ENCODE measurements around the gene KRT78. TPM values are rescaled to one million over a fixed set of nuclear protein-coding genes. Genes with fewer than 3 reads are reported as not detected.
"Not testable (repeated sequence)": the region's sequence is repeated elsewhere in the genome, so short reads cannot be mapped to it uniquely, and the experiment has no call there.

The KRT78 gene
- total and polyA plus RNA-seq, 8 donors, result 0.73 to 98.0 (median 0.76) TPM; not detected in 5

DNA sequence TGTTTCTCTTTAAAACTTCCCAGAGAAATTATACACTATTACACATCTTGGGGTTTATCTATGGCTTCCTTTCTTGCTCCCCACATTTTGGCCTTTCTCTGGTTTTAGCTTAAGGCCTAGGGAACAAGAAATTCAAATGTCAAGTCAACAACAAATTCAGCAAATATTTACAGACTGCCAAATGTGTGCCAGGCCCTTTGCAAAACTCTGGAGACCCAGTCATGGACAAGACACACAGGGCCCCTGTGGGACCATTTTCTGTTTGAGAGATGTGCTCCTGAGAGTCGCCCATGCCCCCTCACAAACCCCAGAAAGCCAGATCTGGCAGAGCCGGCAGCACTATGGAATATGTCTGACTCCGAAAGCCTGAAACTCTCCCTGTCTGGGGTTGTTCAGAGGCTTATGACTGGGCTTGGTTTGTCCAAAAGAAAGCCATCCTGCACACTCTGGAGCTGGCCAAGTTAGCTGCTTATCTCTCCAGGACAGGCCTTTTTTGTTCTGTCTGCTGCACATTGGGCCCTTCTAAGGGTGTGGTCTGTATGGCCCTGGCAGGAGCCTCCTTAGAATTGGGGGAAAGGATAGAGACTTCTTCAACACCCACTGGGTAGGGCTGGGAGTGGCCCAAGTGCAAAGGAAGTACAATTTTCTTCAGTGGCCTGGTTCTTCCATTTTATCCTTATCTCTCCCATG is 51.8 kb downstream of the KRT78 start:
- peaks cover 0 to 18% (median 0%) of the 10 kb centered on the region in 3 donors for H3K27me3 ChIP-seq
- WGBS, 5 donors, result 75 to 88% (median 87%) methylated on average over 2 to 3 of the region's 3 CpGs
- TF ChIP-seq EP300 (IDR thresholded peaks at IDR 0.05) (no peak), POLR2AphosphoS5 (IDR thresholded peaks at IDR 0.05) (no peak), POLR2A (IDR thresholded peaks at IDR 0.05) (no peak)
- TF ChIP-seq, protein P1, sequence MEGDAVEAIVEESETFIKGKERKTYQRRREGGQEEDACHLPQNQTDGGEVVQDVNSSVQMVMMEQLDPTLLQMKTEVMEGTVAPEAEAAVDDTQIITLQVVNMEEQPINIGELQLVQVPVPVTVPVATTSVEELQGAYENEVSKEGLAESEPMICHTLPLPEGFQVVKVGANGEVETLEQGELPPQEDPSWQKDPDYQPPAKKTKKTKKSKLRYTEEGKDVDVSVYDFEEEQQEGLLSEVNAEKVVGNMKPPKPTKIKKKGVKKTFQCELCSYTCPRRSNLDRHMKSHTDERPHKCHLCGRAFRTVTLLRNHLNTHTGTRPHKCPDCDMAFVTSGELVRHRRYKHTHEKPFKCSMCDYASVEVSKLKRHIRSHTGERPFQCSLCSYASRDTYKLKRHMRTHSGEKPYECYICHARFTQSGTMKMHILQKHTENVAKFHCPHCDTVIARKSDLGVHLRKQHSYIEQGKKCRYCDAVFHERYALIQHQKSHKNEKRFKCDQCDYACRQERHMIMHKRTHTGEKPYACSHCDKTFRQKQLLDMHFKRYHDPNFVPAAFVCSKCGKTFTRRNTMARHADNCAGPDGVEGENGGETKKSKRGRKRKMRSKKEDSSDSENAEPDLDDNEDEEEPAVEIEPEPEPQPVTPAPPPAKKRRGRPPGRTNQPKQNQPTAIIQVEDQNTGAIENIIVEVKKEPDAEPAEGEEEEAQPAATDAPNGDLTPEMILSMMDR (IDR thresholded peaks at IDR 0.05), result no peak
- H3K4me3 ChIP-seq, result no peak overlapping the region
- no peak overlapping the region for H3K27ac ChIP-seq
- DNase-seq, result no peak
- no peaks in the 10 kb centered on the region for H3K9me3 ChIP-seq
- peaks cover 6 to 13% (median 10%) of the 10 kb centered on the region in 4 donors for H3K4me1 ChIP-seq
- no peaks in the 10 kb centered on the region for H3K36me3 ChIP-seq
- intact Hi-C loops (cut with DNase I; ENCODE audit: low total_unique reads), result no loop called here

DNA sequence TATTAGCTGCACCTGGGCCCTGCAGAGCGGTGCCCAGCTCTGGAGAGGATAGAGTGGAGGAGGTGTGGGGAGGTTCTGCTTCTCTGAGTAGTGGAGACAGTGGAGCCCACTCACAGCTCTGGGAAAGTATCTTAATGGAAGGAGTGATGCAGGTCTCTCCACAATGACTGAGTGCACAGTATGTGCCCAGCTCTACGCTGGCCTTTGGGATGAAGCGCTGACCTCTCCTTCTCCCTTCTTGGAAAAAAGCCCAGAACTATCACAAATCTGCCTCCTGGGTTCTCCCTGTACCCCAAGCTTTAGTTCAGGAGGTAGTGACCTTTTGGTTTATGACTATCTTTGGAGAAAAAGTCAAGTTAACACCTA is 52.4 kb downstream of the KRT78 start:
- Histone ChIP-seq H3K36me3 (no peaks in the 10 kb centered on the region), H3K4me1 (peaks cover 6 to 13% (median 10%) of the 10 kb centered on the region in 4 donors), H3K27me3 (peaks cover 0 to 23% (median 0%) of the 10 kb centered on the region in 3 donors), H3K9me3 (no peaks in the 10 kb centered on the region), H3K27ac (no peak overlapping the region), H3K4me3 (no peak overlapping the region)
- no peak for TF ChIP-seq POLR2A (IDR thresholded peaks at IDR 0.05)
- no peak for TF ChIP-seq POLR2AphosphoS5 (IDR thresholded peaks at IDR 0.05)
- TF ChIP-seq EP300 (IDR thresholded peaks at IDR 0.05), result no peak
- TF ChIP-seq, protein P1 (IDR thresholded peaks at IDR 0.05), result no peak
- intact Hi-C loops (cut with DNase I; ENCODE audit: low total_unique reads), result no loop called here
- WGBS, 5 donors, result 85 to 98% (median 91%) methylated on average over 3 of the region's 3 CpGs
- DNase-seq, result no peak

DNA sequence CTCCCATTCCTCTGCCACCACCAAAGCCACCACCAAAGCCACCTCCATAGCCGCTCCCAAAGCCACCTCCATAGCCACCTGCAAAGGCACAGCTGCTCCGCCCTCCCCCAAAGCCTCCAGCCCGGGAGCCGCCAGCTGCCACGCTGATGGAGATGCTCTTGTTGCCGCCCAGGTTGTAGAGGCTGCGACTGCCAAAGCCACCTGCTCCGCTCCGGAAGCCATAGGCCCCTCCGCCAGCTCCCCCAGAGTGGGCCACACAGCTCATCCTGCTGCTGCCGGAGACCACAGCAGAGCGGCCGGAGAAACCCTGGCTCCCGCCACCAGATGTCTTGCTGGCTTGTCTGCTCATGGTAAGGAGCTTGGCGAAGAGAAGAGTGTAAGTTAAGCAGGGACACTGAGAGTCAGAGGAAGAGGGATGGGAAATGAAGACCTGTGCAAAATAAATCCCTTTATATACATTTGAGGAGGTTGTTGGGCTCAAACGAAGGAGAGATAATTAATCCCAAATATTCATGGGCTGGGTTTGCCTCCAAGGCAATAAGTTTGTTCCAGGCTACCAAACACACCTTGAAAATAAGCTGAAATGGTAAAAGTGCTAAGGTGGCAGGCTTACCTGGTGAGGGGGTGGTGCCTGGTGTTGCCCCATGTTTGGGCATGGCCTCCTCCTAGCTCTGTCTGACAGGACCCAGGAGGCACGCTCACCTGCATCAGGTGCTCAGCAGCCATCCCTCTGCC is 52.9 kb downstream of the KRT78 start, which contains the start of gene KRT3:
KRT3 (minus strand) TSS at position 424 of the 735 bp plus-strand sequence; CDS start at position 349, 75 bp downstream.
- H3K36me3 ChIP-seq, result no peaks in the 10 kb centered on the region
- no peak within 1 kb of the TSS for H3K4me3 ChIP-seq
- intact Hi-C loops (cut with DNase I; ENCODE audit: low total_unique reads), result no loop called here
- peaks cover 0 to 29% (median 5%) of the 10 kb centered on the region in 3 donors for H3K27me3 ChIP-seq
- no peak within 1 kb of the TSS for H3K27ac ChIP-seq
- no peak for DNase-seq
- WGBS, 5 donors, result 85 to 93% (median 88%) methylated on average over 10 to 17 of the region's 17 CpGs
- no peaks in the 10 kb centered on the region for H3K9me3 ChIP-seq
- peaks cover 5 to 11% (median 8%) of the 10 kb centered on the region in 4 donors for H3K4me1 ChIP-seq
- TF ChIP-seq POLR2A (IDR thresholded peaks at IDR 0.05), result no peak
- TF ChIP-seq, protein P1 (IDR thresholded peaks at IDR 0.05), result no peak
- TF ChIP-seq POLR2AphosphoS5 (IDR thresholded peaks at IDR 0.05), result no peak
- TF ChIP-seq EP300 (IDR thresholded peaks at IDR 0.05), result no peak

DNA sequence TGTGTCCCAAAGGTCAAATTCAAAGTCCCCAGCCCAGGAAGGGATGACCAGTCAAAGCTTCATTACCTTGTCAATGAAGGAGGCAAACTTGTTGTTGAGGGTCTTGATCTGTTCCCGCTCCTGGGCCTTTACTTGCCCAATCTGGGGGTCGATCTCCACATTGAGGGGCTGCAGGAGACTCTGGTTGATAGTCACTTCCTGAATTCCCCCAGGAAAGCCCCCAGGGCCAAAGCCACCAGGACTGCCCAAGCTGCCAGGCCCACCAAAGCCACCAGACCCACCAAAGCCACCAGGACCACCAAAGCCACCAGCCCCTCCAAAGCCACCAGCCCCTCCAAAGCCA is 53.5 kb downstream of the KRT78 start:
- 94 to 100% (median 96%) methylated on average over 2 of the region's 2 CpGs for WGBS, 5 donors
- H3K36me3 ChIP-seq; intact Hi-C loops (cut with DNase I; ENCODE audit: low total_unique reads); DNase-seq; H3K27ac ChIP-seq; H3K4me3 ChIP-seq; H3K9me3 ChIP-seq; H3K4me1 ChIP-seq: not testable (repeated sequence)
- peaks cover 0 to 34% (median 11%) of the 10 kb centered on the region in 3 donors for H3K27me3 ChIP-seq

Data from stomach (tissue), 9 donors.